T-helper 2 cell treated with Interferon-gamma antibody and Interleukin-4, amounts not matched to agents 100 ng/mL and 5 ng/mL, for 36 hours (primary cell): Measurements from ENCODE around the gene SNRNP200. TPM values are rescaled to one million over a fixed set of nuclear protein-coding genes. Genes with fewer than 3 reads are reported as not detected.

Experiments
- intact Hi-C: fragments of 100-400 bp; cut with micrococcal nuclease; formaldehyde crosslinking; loops from one replicate; pipeline ENCODE4 v1.15.1; 2023
- total RNA-seq: library from RNA; stranded (reverse); gene quantifications from 2 replicates; pipeline ENCODE4 v1.2.3, GENCODE V29; 2022

SNRNP200 gene
- total RNA-seq, 1 donor from 2014 or later = 176 TPM

GRCh38 chr2:96254571-96254970 is 50.8 kb downstream of the SNRNP200 start:
- intact Hi-C loops = no loop called here

- intact Hi-C loops = no loop called here
Observed at GRCh38 chr2:96253006-96253405, 52.3 kb downstream of the SNRNP200 start.

GRCh38 chr2:96252526-96252925 is 52.8 kb downstream of the SNRNP200 start:
- intact Hi-C loops = no loop called here

GRCh38 chr2:96251721-96252292 is 53.5 kb downstream of the SNRNP200 start:
- intact Hi-C loops = no loop called here

- intact Hi-C loops = no loop called here
Observed at GRCh38 chr2:96250188-96250587, 55.2 kb downstream of the SNRNP200 start.

GRCh38 chr2:96249654-96250053 is 55.7 kb downstream of the SNRNP200 start:
- intact Hi-C loops = no loop called here

GRCh38 chr2:96248624-96249023 is 56.7 kb downstream of the SNRNP200 start:
- intact Hi-C loops = no loop called here

GRCh38 chr2:96247896-96248295 is 57.5 kb downstream of the SNRNP200 start:
- intact Hi-C loops = no loop called here

GRCh38 chr2:96247009-96247408 is 58.3 kb downstream of the SNRNP200 start:
- intact Hi-C loops = no loop called here

GRCh38 chr2:96245609-96246390 is 59.5 kb downstream of the SNRNP200 start:
- intact Hi-C loops = no loop called here

- intact Hi-C loops = no loop called here
Observed at GRCh38 chr2:96243843-96244242, 61.5 kb downstream of the SNRNP200 start.

GRCh38 chr2:96241900-96242611 is 63.3 kb downstream of the SNRNP200 start:
- intact Hi-C loops = loop anchor here (1.0 kb wide), 1 partner anchor 34 kb away; the partner anchor contains the start of gene STARD7

GRCh38 chr2:96241227-96241626 is 64.1 kb downstream of the SNRNP200 start:
- intact Hi-C loops = no loop called here

GRCh38 chr2:96240341-96241038 is 64.9 kb downstream of the SNRNP200 start:
- intact Hi-C loops = no loop called here

GRCh38 chr2:96239745-96240264 is 65.5 kb downstream of the SNRNP200 start:
- intact Hi-C loops = no loop called here

- intact Hi-C loops = no loop called here
Observed at GRCh38 chr2:96239091-96239490, 66.3 kb downstream of the SNRNP200 start.

- intact Hi-C loops = no loop called here
Observed at GRCh38 chr2:96238266-96238665, 67.1 kb downstream of the SNRNP200 start.

- intact Hi-C loops = no loop called here
Observed at GRCh38 chr2:96236882-96237281, 68.5 kb downstream of the SNRNP200 start.

- intact Hi-C loops = no loop called here
Observed at GRCh38 chr2:96233880-96234316, 71.4 kb downstream of the SNRNP200 start.

- intact Hi-C loops = no loop called here
Observed at GRCh38 chr2:96233436-96233835, 71.9 kb downstream of the SNRNP200 start.

- intact Hi-C loops = no loop called here
Observed at GRCh38 chr2:96231316-96231715, 74.0 kb downstream of the SNRNP200 start.
